NCI-H526 treated with DMSO at 0.1 percent for 48 hours (cell line): ENCODE data around the gene RETREG3.
"Not testable (repeated sequence)": the region's sequence is repeated elsewhere in the genome, so short reads cannot be mapped to it uniquely, and the experiment has no call there.

Experiments
- DNase-seq: peaks from one replicate; lab custom pipeline; 2025; lab: John Stamatoyannopoulos, UW

RETREG3 gene

DNA sequence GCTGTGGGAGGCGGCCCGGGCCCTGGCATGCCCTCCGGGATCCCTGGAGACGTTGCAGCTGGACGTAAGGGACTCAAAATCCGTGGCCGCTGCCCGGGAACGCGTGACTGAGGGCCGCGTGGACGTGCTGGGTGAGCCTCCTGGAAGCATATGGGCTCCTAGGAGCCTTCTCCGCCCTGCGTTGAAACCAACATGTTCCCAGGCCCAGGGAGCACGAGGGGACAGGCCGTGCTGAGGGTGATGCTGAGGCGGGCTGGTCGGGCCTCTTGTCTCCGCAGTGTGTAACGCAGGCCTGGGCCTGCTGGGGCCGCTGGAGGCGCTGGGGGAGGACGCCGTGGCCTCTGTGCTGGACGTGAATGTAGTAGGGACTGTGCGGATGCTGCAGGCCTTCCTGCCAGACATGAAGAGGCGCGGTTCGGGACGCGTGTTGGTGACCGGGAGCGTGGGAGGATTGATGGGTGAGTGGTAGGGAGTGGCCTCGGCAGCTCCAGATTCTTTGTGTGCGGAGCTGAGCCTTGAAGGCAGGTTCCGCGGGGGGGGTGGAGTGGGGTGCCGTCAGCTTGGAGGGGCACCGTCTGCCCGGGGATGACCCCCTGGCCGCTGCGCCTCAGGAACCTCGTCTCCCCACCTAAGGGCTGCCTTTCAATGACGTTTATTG, 55.9 kb downstream of the RETREG3 start:
- no peak for DNase-seq

DNA sequence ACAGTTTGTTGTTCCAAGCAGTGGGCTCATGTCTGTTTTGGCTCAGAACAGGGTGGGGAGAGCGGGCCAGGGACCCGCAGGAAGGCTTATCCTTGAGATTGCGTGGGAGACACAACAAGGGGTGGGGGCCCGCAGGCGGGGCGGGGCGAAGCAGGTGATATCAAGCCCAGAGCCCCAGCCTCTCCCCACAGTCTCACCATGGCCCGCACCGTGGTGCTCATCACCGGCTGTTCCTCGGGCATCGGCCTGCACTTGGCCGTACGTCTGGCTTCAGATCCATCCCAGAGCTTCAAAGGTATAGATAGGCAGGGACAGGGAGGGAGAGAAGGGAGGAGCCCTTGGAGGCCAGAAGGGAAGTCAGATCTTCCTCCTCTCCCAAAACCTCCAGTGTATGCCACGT, 56.4 kb downstream of the RETREG3 start, which contains the start of gene HSD17B1:
HSD17B1 (plus strand) TSS at position 188 of the 400 bp plus-strand sequence; CDS start at position 199, 11 bp downstream.
- not testable (repeated sequence) for DNase-seq

DNA sequence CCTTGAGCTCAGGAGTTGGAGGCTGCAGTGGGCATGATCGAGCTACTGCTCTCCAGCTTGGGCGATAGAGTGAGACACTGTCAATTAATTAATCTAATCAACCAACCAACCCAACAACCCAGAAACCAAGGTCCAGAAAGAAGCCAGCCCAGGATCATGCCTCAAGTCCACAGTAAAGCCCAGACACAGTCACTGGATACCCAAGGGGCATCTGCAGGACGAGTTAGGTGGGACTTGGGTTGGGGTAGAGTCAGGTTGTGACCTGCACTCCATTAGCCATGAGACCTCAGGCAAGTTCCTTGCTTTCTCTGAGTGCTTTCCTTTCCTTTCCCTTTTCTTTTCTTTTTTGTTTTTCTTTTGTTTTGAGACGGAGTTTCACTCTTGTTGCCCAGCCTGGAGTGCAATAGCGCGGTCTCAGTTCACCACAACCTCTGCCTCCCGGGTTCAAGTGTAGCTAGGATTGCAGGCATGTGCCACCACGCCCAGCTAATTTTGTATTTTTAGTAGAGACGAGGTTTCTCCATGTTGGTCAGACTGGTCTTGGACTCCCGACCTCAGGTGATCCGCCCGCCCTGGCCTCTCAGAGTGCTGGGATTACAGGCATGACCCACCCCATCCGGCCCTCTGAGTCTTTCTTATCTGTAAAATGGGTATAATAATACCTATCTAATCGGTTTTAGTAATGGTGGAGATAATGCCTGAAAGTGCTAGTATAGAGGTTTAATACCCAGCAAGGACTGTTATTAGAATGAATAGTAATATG, 60.0 kb downstream of the RETREG3 start:
- no peak for DNase-seq

DNA sequence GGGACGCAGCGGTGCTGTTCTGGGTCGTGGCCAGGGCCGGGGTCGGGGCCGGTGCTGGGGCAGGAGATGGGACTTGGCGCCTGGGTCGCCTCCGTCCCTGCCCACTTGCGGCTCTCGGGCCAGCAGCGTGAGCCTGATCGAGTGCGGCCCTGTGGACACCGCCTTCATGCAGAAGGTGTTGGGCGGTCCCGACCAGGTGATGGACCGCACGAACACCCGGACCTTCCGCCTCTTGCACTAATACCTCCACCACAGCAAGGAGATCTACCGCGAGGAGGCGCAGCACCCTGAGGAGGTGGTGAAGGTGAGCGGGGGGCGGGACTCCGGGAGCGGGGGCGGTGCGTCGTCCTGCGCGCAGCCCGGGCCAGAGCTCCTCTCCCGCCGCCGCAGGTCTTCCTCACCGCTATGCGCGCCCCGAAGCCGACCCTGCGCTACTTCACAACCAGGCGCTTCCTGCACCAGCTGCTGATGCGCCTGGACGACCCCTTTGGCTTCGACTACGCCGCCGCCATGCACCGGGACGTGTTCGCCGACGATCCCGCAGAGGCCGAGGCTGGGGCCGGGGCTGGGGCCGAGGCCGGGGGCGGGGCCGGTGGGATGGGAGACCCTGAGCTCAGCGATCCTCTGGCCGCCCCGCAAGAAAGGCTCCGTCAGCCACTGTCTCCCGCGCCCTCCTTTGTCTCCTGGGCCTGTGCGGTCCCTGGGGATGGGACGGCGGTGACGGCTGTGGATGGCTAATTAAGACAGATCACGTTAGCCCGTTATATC, 60.9 kb downstream of the RETREG3 start:
- peak; percentile 64 for DNase-seq

DNA sequence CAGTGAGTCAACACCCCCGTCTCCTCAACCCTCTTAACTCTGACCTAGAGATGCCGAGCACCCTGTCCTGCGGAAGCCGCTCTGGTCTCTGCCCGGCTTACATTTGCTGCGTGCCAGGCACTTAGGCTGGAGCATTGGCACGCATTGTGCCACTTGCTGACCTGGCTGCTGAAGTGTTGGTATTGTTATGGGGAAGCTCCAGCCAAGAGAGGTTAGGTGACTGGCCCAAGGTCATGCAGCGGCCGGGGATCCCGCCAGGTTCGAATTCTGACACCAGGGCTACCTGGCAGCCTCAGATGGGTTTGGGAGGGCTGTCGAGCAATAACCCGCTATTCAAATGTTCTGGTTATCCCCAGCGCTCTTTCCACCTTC, 61.5 kb downstream of the RETREG3 start:
- DNase-seq, result no peak

DNA sequence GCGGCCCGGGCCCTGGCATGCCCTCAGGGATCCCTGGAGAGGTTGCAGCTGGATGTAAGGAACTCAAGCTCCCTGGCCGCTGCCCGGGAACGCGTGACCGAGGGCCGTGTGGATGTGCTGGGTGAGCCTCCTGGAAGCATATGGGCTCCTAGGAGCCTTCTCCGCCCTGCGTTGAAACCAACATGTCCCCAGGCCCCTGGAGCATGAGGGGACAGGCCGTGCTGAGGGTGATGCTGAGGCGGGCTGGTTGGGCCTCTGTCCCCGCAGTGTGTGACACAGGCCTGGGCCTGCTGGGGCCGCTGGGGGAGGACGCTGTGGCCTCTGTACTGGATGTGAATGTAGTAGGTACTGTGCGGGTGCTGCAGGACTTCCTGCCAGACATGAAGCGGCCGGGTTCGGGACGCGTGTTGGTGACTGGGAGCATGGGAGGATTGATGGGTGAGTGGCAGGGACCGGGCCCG, 62.1 kb downstream of the RETREG3 start:
- DNase-seq, result no peak

DNA sequence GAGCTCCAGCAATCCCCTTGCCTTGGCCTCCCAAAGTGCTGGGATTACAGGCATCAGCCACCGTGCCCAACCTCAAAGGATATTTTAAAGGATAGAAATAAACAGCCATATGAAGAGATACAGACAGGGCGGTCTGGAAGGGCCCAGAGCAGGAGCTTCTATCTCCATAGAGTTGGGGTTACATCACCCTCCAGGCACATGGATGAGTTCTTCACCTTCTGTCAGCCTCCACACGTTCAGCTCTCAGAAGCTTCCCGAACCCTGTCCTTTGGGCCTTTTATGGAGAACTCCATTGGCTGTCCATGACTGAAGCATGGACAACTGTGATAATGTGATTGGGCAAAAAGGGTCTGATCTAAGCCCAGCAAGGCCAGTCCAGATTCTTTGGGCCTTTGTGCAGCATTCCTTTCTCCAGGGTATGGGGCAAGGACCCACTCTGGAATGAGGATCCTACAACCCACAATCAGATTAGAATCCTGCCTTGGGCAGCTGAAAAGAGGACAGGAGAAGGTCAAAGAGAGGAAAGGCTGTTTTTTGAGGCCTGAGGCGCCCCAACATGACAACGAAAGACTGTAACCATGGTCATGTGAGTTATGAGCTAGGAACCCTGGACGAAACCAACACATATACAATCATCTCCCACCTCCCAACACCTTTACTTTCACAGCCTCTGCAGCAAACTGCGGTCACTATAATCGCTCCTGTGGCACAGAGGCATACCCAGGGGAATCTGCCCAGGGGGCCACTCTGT, 63.2 kb downstream of the RETREG3 start:
- not testable (repeated sequence) for DNase-seq

DNA sequence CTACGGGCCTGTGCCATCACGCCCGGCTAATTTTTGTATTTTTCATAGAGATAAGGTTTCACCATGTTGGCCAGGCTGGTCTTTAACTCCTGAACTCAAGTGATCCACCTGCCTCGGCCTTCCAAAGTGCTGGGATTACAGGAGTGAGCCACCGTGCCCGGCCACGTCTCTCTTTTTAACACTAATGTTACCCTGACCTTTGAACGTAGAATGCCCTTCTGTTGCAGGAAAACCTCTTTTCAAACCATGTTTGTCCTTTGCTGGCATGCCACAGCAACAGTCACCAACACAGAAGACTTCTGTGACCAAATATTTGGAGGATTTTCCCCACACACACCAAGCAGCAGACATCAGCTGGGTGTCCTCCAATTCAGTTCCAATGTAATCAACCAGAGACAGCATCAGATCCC, 64.3 kb downstream of the RETREG3 start:
- no peak for DNase-seq

DNA sequence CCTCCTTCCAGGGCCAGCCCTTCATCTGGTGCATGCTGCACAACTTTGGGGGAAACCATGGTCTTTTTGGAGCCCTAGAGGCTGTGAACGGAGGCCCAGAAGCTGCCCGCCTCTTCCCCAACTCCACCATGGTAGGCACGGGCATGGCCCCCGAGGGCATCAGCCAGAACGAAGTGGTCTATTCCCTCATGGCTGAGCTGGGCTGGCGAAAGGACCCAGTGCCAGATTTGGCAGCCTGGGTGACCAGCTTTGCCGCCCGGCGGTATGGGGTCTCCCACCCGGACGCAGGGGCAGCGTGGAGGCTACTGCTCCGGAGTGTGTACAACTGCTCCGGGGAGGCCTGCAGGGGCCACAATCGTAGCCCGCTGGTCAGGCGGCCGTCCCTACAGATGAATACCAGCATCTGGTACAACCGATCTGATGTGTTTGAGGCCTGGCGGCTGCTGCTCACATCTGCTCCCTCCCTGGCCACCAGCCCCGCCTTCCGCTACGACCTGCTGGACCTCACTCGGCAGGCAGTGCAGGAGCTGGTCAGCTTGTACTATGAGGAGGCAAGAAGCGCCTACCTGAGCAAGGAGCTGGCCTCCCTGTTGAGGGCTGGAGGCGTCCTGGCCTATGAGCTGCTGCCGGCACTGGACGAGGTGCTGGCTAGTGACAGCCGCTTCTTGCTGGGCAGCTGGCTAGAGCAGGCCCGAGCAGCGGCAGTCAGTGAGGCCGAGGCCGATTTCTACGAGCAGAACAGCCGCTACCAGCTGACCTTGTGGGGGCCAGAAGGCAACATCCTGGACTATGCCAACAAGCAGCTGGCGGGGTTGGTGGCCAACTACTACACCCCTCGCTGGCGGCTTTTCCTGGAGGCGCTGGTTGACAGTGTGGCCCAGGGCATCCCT, 65.7 kb downstream of the RETREG3 start:
- DNase-seq, result no peak

DNA sequence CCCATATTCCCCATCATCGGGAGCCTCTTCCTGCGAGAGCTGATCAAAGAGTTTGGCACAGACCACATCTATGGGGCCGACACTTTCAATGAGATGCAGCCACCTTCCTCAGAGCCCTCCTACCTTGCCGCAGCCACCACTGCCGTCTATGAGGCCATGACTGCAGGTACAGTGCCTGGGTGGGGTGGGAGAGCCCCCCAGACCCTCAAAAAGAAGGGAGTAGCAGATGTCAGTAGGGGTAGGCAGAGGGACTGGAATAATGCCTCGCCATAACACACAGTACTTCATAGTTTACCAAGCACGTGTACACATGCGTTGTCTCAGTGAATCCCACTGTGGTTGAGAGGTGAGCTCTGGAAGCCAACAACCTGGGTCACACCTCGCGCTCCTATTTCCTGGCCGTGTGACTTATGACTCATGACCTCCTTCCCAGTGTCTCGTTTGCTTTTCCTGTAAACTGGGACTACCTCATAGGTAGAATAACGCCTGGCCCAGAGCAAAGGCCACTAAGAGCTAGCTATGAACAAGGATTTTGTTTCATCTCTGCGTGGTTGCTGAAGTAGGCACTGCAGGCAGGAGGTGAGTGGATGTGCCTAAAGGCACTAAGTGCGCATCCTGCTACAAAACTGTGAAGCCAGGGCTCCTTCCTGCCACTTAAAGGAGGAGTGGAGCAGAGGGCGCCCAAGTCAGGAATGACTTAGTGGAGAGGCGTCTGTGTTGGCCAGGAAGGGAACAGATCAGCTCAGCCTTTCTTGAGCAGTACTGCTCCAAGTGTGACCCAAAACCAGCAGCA, 67.9 kb downstream of the RETREG3 start:
- DNase-seq, result no peak

DNA sequence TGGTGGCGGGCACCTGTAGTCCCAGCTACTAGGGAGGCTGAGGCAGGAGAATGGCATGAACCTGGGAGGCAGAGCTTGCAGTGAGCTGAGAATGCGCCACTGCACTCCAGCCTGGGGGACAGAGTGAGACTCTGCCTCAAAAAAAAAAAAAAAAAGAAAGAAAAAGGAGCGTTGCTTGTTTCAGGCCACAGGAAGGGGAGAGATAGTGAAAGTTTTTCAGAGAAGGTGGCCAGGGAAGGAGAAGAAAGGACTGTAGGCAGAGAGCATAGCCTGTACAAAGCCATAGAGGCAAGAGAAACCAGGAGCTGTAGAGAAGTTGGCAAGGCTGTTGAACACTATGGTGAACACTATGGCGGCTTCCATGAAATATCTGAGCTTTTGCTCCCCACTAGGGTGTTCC, 68.6 kb downstream of the RETREG3 start:
- DNase-seq, result not testable (repeated sequence)

DNA sequence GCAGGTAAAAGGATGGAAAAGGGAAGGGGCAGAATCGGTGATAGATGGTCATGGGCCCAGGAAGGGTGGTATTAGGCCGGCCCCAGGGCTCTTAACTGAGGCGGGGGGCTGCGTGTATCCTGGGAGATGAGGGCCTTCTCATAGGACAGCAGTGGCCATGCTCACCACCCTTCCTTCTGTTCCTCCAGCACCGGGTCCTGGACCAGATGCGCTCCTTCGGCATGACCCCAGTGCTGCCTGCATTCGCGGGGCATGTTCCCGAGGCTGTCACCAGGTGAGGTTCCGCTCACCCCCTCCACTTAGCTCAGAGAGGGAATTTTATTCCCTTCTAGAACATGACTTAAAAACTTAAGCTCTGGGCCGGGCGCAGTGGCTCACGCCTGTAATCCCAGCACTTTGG, 70.7 kb downstream of the RETREG3 start:
- DNase-seq, result no peak

DNA sequence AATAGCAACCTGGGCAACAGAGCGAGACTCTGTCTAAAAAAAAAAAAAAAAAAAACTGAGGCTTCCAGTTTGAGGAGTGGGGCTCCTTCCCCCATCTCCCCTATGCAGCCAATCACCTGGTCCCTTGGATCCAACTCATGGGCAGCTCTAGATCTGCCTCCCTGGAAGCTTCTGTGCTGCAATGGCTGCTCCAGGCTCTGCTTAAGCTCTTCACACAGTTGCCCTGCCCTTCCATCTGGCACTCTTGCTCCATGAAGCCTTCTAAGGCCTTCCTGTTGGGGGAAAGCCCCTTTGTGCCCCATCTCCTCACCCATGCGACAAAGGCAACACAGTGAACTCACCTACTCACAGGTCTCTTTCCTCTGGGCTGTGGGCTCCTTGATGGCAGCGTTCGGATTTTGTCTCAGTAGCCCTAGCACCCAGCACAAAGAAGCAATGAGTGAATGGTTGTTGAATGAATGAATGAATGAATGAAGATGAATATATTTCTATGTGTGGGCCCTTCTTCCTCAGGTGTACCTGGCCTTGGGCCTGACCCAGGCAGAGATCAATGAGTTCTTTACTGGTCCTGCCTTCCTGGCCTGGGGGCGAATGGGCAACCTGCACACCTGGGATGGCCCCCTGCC, 71.2 kb downstream of the RETREG3 start:
- DNase-seq, result no peak

DNA sequence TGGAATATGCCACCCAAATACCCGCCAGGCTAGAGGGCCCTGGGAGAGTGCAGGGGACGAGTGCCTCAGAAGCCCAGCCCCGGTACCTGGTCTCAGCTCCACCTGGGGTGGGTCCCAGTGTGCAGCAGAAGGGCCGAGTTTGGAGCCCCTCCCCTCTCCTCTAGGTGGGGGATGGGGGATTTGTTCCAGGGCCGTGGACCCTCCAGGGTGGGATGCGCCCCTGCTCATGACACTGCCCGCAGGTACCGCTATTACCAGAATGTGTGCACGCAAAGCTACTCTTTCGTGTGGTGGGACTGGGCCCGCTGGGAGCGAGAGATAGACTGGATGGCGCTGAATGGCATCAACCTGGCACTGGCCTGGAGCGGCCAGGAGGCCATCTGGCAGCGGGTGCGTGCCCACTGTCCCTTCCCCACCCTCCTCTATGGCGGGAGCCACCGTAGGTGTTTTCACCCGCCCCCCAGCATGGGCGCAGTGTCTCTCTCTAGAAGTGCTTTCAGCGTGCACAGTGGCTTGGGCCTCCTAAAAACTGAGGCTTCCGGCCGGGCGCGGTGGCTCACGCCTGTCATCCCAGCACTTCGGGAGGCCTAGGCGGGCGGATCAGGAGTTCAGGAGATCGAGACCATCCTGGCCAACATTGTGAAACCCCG, 71.9 kb downstream of the RETREG3 start:
- DNase-seq, result no peak

DNA sequence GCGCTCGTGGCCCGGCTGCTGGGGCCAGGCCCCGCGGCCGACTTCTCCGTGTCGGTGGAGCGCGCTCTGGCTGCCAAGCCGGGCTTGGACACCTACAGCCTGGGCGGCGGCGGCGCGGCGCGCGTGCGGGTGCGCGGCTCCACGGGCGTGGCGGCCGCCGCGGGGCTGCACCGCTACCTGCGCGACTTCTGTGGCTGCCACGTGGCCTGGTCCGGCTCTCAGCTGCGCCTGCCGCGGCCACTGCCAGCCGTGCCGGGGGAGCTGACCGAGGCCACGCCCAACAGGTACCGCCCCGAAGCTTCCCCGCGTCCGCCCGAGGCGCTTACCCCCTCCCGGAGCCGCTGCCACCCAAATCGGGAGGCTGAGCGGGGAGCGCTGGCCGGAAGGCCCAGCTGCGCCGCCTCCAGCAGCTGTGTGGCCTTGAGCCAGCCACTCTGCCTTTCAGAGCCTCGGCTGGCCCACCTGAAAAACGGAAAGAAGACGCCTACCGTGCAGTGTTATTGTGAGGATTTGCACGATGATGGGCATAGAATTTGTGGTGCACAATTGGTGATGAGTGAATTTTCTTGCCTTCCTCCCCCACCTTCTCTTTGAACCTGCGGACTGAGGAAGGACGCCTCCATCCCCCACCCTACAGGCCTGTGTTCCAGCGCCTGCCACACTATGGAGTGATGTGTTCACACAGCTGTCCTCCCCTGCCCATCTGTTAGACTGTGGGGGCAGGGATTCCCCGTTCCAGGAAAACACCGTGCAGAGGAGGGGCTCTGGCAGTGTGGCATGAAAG, 72.6 kb downstream of the RETREG3 start:
- peak; percentile 54 for DNase-seq

DNA sequence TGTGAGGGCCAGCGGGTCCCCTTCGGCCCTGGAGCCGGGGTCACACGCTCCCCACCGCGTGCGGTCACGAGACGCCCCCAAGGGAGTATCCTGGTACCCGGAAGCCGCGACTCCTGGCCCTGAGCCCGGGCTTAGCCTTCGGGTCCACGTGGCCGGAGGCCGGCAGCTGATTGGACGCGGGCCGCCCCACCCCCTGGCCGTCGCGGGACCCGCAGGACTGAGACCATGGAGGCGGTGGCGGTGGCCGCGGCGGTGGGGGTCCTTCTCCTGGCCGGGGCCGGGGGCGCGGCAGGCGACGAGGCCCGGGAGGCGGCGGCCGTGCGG, 73.2 kb downstream of the RETREG3 start, which contains the start of gene NAGLU:
NAGLU (plus strand) TSS at position 194 of the 324 bp plus-strand sequence; CDS start at position 226, 32 bp downstream.
- peak; percentile 68 for DNase-seq

DNA sequence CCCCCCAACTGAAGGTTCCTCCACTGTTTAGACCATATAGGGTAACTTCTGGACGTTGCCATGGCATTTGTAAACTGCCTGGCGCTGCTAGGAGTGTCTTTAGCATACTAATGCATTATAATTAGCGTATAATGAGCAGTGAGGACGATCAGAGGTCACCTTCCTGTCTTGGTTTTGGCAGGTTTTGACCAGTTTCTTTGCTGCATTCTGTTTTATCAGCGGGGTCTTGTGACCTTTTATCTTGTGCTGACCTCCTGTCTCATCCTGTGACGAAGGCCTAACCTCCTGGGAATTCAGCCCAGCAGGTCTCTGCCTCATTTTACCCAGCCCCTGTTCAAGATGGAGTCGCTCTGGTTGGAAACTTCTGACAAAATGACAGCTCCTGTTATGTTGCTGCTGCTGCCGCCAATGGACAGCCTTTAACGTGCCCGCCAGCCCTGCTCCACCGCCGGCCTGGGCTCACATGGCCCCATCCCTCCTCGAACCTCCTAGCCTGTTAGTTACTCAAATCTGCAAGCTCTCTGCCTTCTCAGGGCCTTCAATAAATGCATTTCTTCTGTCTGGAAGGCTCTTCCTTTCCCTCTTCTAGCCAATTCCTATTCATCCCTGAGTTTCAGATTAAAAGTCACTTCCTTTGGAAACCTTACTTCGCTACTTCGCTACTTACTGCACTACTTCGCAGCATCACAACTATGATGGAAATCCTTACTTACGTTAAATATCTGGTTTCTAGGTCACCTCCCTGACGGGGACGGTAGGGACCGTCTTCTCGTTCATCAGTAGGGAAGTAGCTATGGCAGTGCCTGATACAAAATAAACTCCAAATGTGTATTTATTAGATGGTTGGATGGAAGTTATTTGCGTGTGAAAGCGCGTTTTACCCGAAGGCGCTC, 73.8 kb downstream of the RETREG3 start:
- no peak for DNase-seq
